ENCODE data around the gene TCL1B. TPM values are rescaled to one million over a fixed set of nuclear protein-coding genes. Genes with fewer than 3 reads are reported as not detected.
"Not testable (repeated sequence)": the region's sequence is repeated elsewhere in the genome, so short reads cannot be mapped to it uniquely, and the experiment has no call there.

TCL1B gene
- total RNA-seq, 1 experiment from 2014 or later, result not detected

- BruUV-seq (replicated peaks), result no TSS peak
- Mint-ChIP-seq H3K36me3 (ENCODE audit: insufficient read depth, unreplicated experiment) (no peaks in the 10 kb centered on the region), H3K27ac (ENCODE audit: low read depth, unreplicated experiment) (no peak overlapping the region), H3K27me3 (ENCODE audit: insufficient read depth, unreplicated experiment) (peaks cover 59% of the 10 kb centered on the region), H3K9me3 (ENCODE audit: unreplicated experiment) (peaks cover 16% of the 10 kb centered on the region), H3K4me1 (ENCODE audit: insufficient read depth, unreplicated experiment) (no peaks in the 10 kb centered on the region), H3K4me3 (ENCODE audit: unreplicated experiment) (no peak overlapping the region)
- POLR2A ChIA-PET, result no interaction called here
- TF ChIP-seq CTCF (IDR thresholded peaks at IDR 0.05; ENCODE audit: unreplicated experiment), result no peak
- DNase-seq (ENCODE audit: unreplicated experiment), result no peak
- intact Hi-C loops (cut with micrococcal nuclease), result no loop called here
- CTCF ChIA-PET, result no interaction called here
Observed at GRCh38 chr14:95725685-95726336, 39.6 kb downstream of the TCL1B start.

GRCh38 chr14:95727056-95727700, 41.0 kb downstream of the TCL1B start:
- peaks cover 59% of the 10 kb centered on the region for H3K27me3 Mint-ChIP-seq (ENCODE audit: insufficient read depth, unreplicated experiment)
- TF ChIP-seq CTCF (IDR thresholded peaks at IDR 0.05; ENCODE audit: unreplicated experiment), result no peak
- no peaks in the 10 kb centered on the region for H3K4me1 Mint-ChIP-seq (ENCODE audit: insufficient read depth, unreplicated experiment)
- peaks cover 16% of the 10 kb centered on the region for H3K9me3 Mint-ChIP-seq (ENCODE audit: unreplicated experiment)
- BruUV-seq (replicated peaks), result no TSS peak
- ChIA-PET CTCF (interaction anchor here (0.6 to 1.4 kb wide), 4 partner anchors 46 to 1653 kb away, joined by 3 read pairs; no protein-coding TSS in a partner anchor), POLR2A (no interaction called here)
- no peak for DNase-seq (ENCODE audit: unreplicated experiment)
- H3K36me3 Mint-ChIP-seq (ENCODE audit: insufficient read depth, unreplicated experiment), result no peaks in the 10 kb centered on the region
- intact Hi-C loops (cut with micrococcal nuclease), result no loop called here
- no peak overlapping the region for H3K27ac Mint-ChIP-seq (ENCODE audit: low read depth, unreplicated experiment)
- no peak overlapping the region for H3K4me3 Mint-ChIP-seq (ENCODE audit: unreplicated experiment)

- H3K27me3 Mint-ChIP-seq (ENCODE audit: insufficient read depth, unreplicated experiment), result peaks cover 58% of the 10 kb centered on the region
- intact Hi-C loops (cut with micrococcal nuclease); H3K4me3 Mint-ChIP-seq (ENCODE audit: unreplicated experiment); H3K9me3 Mint-ChIP-seq (ENCODE audit: unreplicated experiment); H3K27ac Mint-ChIP-seq (ENCODE audit: low read depth, unreplicated experiment); DNase-seq (ENCODE audit: unreplicated experiment); H3K4me1 Mint-ChIP-seq (ENCODE audit: insufficient read depth, unreplicated experiment); BruUV-seq (replicated peaks); H3K36me3 Mint-ChIP-seq (ENCODE audit: insufficient read depth, unreplicated experiment); CTCF ChIA-PET: not testable (repeated sequence)
- POLR2A ChIA-PET, result interaction anchor here (1.1 kb wide), 1 partner anchor 11 kb away, joined by 4 read pairs; no protein-coding TSS in a partner anchor
Observed at GRCh38 chr14:95729402-95730028, 43.3 kb downstream of the TCL1B start.

- H3K27ac Mint-ChIP-seq (ENCODE audit: low read depth, unreplicated experiment), result no peak overlapping the region
- H3K4me1 Mint-ChIP-seq (ENCODE audit: insufficient read depth, unreplicated experiment), result no peaks in the 10 kb centered on the region
- no peak overlapping the region for H3K4me3 Mint-ChIP-seq (ENCODE audit: unreplicated experiment)
- intact Hi-C loops (cut with micrococcal nuclease), result no loop called here
- H3K36me3 Mint-ChIP-seq (ENCODE audit: insufficient read depth, unreplicated experiment), result no peaks in the 10 kb centered on the region
- H3K27me3 Mint-ChIP-seq (ENCODE audit: insufficient read depth, unreplicated experiment), result peaks cover 64% of the 10 kb centered on the region
- POLR2A ChIA-PET, result interaction anchor here (1.5 kb wide), 1 partner anchor 11 kb away, joined by 5 read pairs; no protein-coding TSS in a partner anchor
- H3K9me3 Mint-ChIP-seq (ENCODE audit: unreplicated experiment), result no peaks in the 10 kb centered on the region
- DNase-seq (ENCODE audit: unreplicated experiment), result peak; percentile 30
- no peak for TF ChIP-seq CTCF (IDR thresholded peaks at IDR 0.05; ENCODE audit: unreplicated experiment)
- CTCF ChIA-PET, result interaction anchor here (0.9 kb wide), 1 partner anchor 43 kb away, joined by 3 read pairs; no protein-coding TSS in a partner anchor
- BruUV-seq (replicated peaks), result no TSS peak
Observed at GRCh38 chr14:95730126-95730525, 43.9 kb downstream of the TCL1B start.

Measured in MCF 10A (cell line).